ENCODE data around the gene CHRNA10. TPM values are rescaled to one million over a fixed set of nuclear protein-coding genes. Genes with fewer than 3 reads are reported as not detected.

CHRNA10 gene
- total RNA-seq, 1 experiment from 2014 or later = 3.0 TPM

DNA sequence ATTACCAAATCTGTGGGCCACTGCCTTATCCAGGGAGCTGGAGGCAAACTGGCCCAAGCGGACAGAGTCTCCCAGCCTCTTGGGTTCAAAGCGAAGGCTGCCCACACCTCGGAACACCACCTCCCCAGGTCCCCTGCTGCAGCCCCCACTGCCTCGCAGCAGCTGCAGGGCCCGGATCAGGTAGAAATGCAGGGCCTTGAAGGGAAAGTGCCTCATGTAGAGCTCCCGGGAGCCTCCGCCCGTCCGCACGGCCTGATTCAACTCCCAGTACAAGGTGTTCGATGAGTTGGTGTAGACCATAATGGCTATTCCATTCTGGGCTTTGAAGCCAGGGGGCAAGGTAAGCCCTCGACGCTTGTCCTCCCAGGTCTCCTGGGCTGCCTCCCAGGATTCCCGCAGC, 31.3 kb downstream of the CHRNA10 start:
- CTCF ChIA-PET = no interaction called here
- Histone ChIP-seq H2AFZ (ENCODE audit: low read depth, low read length, poor library complexity, severe bottlenecking) (no peak overlapping the region), H3K36me3 (ENCODE audit: control insufficient read depth in 1 of 2, insufficient read depth in 2 of 2, low read length in 2 of 2) (no peaks in the 10 kb centered on the region), H3K4me2 (ENCODE audit: low read length) (no peak overlapping the region), H3K4me1 (ENCODE audit: control insufficient read depth in 1 of 2, insufficient read depth in 2 of 2, low read length in 2 of 2) (peaks cover 11 to 29% of the 10 kb centered on the region in 2 experiments), H3K79me2 (ENCODE audit: insufficient read depth, low read length) (no peaks in the 10 kb centered on the region), H3K27ac (ENCODE audit: low read depth, low read length) (no peak overlapping the region), H3K27me3 (ENCODE audit: insufficient read depth, low read length) (no peaks in the 10 kb centered on the region), H3K9me2 (ENCODE audit: insufficient read depth) (no peaks in the 10 kb centered on the region), H4K20me1 (ENCODE audit: insufficient read depth) (no peaks in the 10 kb centered on the region), H3K9ac (ENCODE audit: low read length) (no peak overlapping the region), H3K9me3 (ENCODE audit: control insufficient read depth in 1 of 2, insufficient read depth in 1 of 2, low read depth in 1 of 2, low read length in 2 of 2) (no peaks in the 10 kb centered on the region), H3K4me3 (replicated peaks in 1 of 2; ENCODE audit: low read depth in 1 of 2, low read length in 2 of 2) (no peak overlapping the region)
- RAD21 ChIA-PET (ENCODE audit: low non-redundant PET in 1 of 2, low total read pairs in 2 of 2, uncharacterized antibody in 2 of 2, unreplicated experiment in 2 of 2) = no interaction called here
- intact Hi-C loops (cut with micrococcal nuclease) = no loop called here
- no TSS peak for BruUV-seq (replicated peaks)
- TF ChIP-seq EZH2phosphoT487 (IDR thresholded peaks at IDR 0.05; ENCODE audit: borderline replicate concordance) = no peak
- TF ChIP-seq, protein P1, sequence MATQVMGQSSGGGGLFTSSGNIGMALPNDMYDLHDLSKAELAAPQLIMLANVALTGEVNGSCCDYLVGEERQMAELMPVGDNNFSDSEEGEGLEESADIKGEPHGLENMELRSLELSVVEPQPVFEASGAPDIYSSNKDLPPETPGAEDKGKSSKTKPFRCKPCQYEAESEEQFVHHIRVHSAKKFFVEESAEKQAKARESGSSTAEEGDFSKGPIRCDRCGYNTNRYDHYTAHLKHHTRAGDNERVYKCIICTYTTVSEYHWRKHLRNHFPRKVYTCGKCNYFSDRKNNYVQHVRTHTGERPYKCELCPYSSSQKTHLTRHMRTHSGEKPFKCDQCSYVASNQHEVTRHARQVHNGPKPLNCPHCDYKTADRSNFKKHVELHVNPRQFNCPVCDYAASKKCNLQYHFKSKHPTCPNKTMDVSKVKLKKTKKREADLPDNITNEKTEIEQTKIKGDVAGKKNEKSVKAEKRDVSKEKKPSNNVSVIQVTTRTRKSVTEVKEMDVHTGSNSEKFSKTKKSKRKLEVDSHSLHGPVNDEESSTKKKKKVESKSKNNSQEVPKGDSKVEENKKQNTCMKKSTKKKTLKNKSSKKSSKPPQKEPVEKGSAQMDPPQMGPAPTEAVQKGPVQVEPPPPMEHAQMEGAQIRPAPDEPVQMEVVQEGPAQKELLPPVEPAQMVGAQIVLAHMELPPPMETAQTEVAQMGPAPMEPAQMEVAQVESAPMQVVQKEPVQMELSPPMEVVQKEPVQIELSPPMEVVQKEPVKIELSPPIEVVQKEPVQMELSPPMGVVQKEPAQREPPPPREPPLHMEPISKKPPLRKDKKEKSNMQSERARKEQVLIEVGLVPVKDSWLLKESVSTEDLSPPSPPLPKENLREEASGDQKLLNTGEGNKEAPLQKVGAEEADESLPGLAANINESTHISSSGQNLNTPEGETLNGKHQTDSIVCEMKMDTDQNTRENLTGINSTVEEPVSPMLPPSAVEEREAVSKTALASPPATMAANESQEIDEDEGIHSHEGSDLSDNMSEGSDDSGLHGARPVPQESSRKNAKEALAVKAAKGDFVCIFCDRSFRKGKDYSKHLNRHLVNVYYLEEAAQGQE (IDR thresholded peaks at IDR 0.05; ENCODE audit: low read depth) = no peak
- ATAC-seq = no peak
- POLR2A ChIA-PET = no interaction called here
- no peak for DNase-seq (ENCODE audit: low read depth, low spot score)

DNA sequence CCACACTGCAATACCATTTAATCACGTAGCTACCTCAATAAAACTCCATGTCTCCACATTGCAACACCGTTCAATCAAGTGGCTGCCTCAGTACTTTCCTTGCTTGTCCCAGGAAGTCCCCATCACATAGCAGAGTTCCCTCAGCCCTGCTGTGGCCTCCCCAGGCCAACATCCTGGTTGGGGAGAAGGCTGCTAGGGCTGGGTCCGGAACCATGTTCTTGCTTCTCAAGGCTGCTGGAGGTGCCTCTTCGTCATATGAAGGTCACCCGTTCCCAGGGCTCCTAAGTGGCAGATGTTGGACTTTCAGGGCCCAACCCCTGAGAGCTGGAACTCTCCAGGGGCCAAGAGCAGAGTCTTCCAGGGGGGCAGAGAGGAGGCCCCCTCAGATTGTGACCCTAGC, 32.7 kb downstream of the CHRNA10 start:
- ChIA-PET POLR2A (no interaction called here), RAD21 (ENCODE audit: low non-redundant PET in 1 of 2, low total read pairs in 2 of 2, uncharacterized antibody in 2 of 2, unreplicated experiment in 2 of 2) (no interaction called here), CTCF (no interaction called here)
- DNase-seq (ENCODE audit: low read depth, low spot score) (no peak), ATAC-seq (no peak)
- Histone ChIP-seq H4K20me1 (ENCODE audit: insufficient read depth) (no peaks in the 10 kb centered on the region), H3K79me2 (ENCODE audit: insufficient read depth, low read length) (no peaks in the 10 kb centered on the region), H3K27me3 (ENCODE audit: insufficient read depth, low read length) (no peaks in the 10 kb centered on the region), H2AFZ (ENCODE audit: low read depth, low read length, poor library complexity, severe bottlenecking) (no peak overlapping the region), H3K4me3 (replicated peaks in 1 of 2; ENCODE audit: low read depth in 1 of 2, low read length in 2 of 2) (no peak overlapping the region), H3K4me1 (ENCODE audit: control insufficient read depth in 1 of 2, insufficient read depth in 2 of 2, low read length in 2 of 2) (peaks cover 8 to 20% of the 10 kb centered on the region in 2 experiments), H3K36me3 (ENCODE audit: control insufficient read depth in 1 of 2, insufficient read depth in 2 of 2, low read length in 2 of 2) (no peaks in the 10 kb centered on the region), H3K27ac (ENCODE audit: low read depth, low read length) (no peak overlapping the region), H3K9me2 (ENCODE audit: insufficient read depth) (no peaks in the 10 kb centered on the region), H3K9ac (ENCODE audit: low read length) (no peak overlapping the region), H3K4me2 (ENCODE audit: low read length) (no peak overlapping the region), H3K9me3 (ENCODE audit: control insufficient read depth in 1 of 2, insufficient read depth in 1 of 2, low read depth in 1 of 2, low read length in 2 of 2) (no peaks in the 10 kb centered on the region)
- intact Hi-C loops (cut with micrococcal nuclease) = no loop called here
- TF ChIP-seq, protein P2, sequence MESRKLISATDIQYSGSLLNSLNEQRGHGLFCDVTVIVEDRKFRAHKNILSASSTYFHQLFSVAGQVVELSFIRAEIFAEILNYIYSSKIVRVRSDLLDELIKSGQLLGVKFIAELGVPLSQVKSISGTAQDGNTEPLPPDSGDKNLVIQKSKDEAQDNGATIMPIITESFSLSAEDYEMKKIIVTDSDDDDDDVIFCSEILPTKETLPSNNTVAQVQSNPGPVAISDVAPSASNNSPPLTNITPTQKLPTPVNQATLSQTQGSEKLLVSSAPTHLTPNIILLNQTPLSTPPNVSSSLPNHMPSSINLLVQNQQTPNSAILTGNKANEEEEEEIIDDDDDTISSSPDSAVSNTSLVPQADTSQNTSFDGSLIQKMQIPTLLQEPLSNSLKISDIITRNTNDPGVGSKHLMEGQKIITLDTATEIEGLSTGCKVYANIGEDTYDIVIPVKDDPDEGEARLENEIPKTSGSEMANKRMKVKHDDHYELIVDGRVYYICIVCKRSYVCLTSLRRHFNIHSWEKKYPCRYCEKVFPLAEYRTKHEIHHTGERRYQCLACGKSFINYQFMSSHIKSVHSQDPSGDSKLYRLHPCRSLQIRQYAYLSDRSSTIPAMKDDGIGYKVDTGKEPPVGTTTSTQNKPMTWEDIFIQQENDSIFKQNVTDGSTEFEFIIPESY (IDR thresholded peaks at IDR 0.05; ENCODE audit: extremely low read depth, insufficient replicate concordance, low read length) = no peak
- no TSS peak for BruUV-seq (replicated peaks)

Measured in HCT116 (cell line).